Tibial artery (tissue), 4 donors: ENCODE results near the gene FAM3D.
A peak's percentile ranks its signal among the peaks of the same experiment; 100 is the strongest.

Experiments used
- DNase-seq, 2 donors: peaks; one replicate each; pipeline ENCODE4 v3.0.0-alpha.2; 2019
- H3K27ac ChIP-seq, 2 donors: fragments of 200-600 bp; sonication (generic) in 1 of 2; 1 replicate in 1 of 2; 2 replicates in 1 of 2; pipeline ENCODE4 v1.5.1; 2018 to 2019; ENCODE audit warnings: mild to moderate bottlenecking in 1 of 2
- H3K27me3 ChIP-seq, 2 donors: fragments of 200-600 bp; sonication (generic) in 1 of 2; one replicate each; pipeline versions ENCODE4 v1.5.1 to v1.6.0; 2016 to 2019
- H3K36me3 ChIP-seq, 3 donors: fragments of 200-600 bp; sonication (generic) in 2 of 3; one replicate each; pipeline ENCODE4 v1.5.1; 2016 to 2019; ENCODE audit warnings: mild to moderate bottlenecking in 2 of 3
- H3K4me1 ChIP-seq, 4 donors: fragments of 200-600 bp; sonication (generic) in 2 of 4; 1 replicate in 3 of 4; 2 replicates in 1 of 4; pipeline ENCODE4 v1.5.1; 2016 to 2019
- H3K4me3 ChIP-seq, 2 donors: fragments of 200-600 bp; sonication (generic) in 1 of 2; 1 replicate in 1 of 2; 2 replicates in 1 of 2; pipeline ENCODE4 v1.5.1; 2018 to 2019; ENCODE audit warnings: mild to moderate bottlenecking in 2 of 2
- H3K9me3 ChIP-seq, 3 donors: fragments of 200-600 bp; sonication (generic) in 1 of 3; one replicate each; pipeline ENCODE4 v1.5.1; 2016 to 2019
- intact Hi-C: fragments of 100-400 bp; cut with DNase I; formaldehyde crosslinking; loops from one replicate; pipeline ENCODE4 v1.15.0; 2023; ENCODE audit warnings: low total_unique reads
- TF ChIP-seq, protein P1 (sequence below), 2 experiments: fragments of 200-600 bp in 1 of 2; fragments of 450-650 bp in 1 of 2; IDR thresholded peaks; one replicate each; pipeline ENCODE4 v1.5.1; 2017 to 2019; ENCODE audit warnings: antibody characterized with exemption in 2 of 2, mild to moderate bottlenecking in 1 of 2, moderate library complexity in 1 of 2

FAM3D gene

DNA sequence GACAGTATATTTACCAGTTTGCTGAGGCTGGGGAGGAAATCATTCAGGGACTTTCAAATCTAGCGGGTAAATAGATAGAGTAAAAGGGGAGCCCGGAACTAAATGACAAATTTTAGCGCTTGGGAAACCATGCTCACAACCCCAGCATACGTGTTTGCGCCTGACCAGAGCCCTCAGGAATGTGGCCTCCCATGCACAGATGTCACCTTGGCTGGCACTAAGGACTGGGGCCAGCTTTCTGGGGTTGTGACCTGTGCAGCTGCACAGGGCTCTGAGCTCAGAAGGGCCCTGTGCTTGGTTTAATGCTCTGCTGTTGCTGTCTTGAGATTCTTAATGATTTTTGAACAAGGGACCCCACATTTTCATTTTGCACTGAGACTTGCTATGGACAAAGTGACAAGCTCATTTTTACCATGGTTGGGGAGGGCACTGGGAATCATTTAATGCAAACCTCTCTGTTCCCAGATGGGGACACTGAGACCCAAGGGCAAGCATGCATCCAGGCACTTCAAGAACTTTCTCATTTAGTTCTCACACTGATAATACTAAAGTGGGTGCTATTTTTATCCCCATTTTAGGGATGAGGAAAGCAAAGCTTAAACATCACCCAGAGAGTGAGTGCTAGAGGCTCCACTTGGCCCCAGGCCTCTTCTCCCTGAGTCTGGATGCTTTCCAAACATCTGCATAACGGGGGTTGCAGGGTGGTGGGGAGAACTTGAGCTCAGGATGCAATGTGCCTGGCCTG lies 45.3 kb downstream of the FAM3D start:
- TF ChIP-seq, protein P1, sequence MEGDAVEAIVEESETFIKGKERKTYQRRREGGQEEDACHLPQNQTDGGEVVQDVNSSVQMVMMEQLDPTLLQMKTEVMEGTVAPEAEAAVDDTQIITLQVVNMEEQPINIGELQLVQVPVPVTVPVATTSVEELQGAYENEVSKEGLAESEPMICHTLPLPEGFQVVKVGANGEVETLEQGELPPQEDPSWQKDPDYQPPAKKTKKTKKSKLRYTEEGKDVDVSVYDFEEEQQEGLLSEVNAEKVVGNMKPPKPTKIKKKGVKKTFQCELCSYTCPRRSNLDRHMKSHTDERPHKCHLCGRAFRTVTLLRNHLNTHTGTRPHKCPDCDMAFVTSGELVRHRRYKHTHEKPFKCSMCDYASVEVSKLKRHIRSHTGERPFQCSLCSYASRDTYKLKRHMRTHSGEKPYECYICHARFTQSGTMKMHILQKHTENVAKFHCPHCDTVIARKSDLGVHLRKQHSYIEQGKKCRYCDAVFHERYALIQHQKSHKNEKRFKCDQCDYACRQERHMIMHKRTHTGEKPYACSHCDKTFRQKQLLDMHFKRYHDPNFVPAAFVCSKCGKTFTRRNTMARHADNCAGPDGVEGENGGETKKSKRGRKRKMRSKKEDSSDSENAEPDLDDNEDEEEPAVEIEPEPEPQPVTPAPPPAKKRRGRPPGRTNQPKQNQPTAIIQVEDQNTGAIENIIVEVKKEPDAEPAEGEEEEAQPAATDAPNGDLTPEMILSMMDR (IDR thresholded peaks at IDR 0.05): no peak
- Histone ChIP-seq H3K9me3 (no peaks in the 10 kb centered on the region), H3K27me3 (peaks cover 0 to 4% of the 10 kb centered on the region in 2 donors), H3K4me1 (peaks cover 0 to 5% (median 0%) of the 10 kb centered on the region in 4 donors), H3K4me3 (no peak overlapping the region), H3K36me3 (no peaks in the 10 kb centered on the region), H3K27ac (no peak overlapping the region)
- no peak for DNase-seq
- intact Hi-C loops: no loop called here

- Histone ChIP-seq H3K27me3 (peaks cover 0 to 4% of the 10 kb centered on the region in 2 donors), H3K36me3 (no peaks in the 10 kb centered on the region), H3K27ac (no peak overlapping the region), H3K4me1 (peaks cover 0 to 3% (median 0%) of the 10 kb centered on the region in 4 donors), H3K4me3 (no peak overlapping the region), H3K9me3 (no peaks in the 10 kb centered on the region)
- intact Hi-C loops: no loop called here
- TF ChIP-seq, protein P1 (IDR thresholded peaks at IDR 0.05): no peak
- no peak for DNase-seq
Measured at GRCh38 chr3:58620421-58620820, 46.2 kb downstream of the FAM3D start.

DNA sequence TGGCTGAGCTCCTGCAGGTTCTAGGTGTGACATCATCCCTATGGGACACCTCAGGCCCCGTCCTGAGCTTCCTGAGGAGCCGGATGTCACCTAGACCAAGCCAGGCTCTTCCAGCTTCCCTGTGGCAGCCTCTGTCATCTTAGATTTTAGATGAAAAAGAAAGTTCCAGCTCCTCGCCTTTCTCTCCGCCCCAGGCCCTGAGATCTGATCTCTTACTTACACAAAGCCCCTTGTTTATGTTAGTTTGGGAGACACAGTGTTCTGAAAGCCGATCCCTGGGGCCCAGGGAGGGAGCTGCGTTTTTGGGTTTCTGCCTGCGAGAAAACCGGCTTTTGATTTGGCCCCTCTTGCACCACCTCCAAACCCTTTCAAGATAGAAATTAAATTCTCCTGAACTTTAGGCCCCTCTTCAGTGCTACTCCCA lies 49.2 kb downstream of the FAM3D start:
- H3K27ac ChIP-seq: no peak overlapping the region
- intact Hi-C loops: no loop called here
- no peaks in the 10 kb centered on the region for H3K27me3 ChIP-seq
- no peaks in the 10 kb centered on the region for H3K9me3 ChIP-seq
- H3K4me1 ChIP-seq: no peaks in the 10 kb centered on the region
- peak in 1 of 2 donors; percentile 57 for DNase-seq
- H3K4me3 ChIP-seq: no peak overlapping the region
- no peaks in the 10 kb centered on the region for H3K36me3 ChIP-seq
- TF ChIP-seq, protein P1 (IDR thresholded peaks at IDR 0.05): no peak

- no peaks in the 10 kb centered on the region for H3K9me3 ChIP-seq
- H3K36me3 ChIP-seq: no peaks in the 10 kb centered on the region
- no peak for DNase-seq
- H3K4me3 ChIP-seq: no peak overlapping the region
- H3K27me3 ChIP-seq: no peaks in the 10 kb centered on the region
- TF ChIP-seq, protein P1 (IDR thresholded peaks at IDR 0.05): no peak
- H3K27ac ChIP-seq: no peak overlapping the region
- intact Hi-C loops: no loop called here
- H3K4me1 ChIP-seq: no peaks in the 10 kb centered on the region
Measured at GRCh38 chr3:58613236-58614132, 53.1 kb downstream of the FAM3D start.

- intact Hi-C loops: no loop called here
- Histone ChIP-seq H3K27ac (no peak overlapping the region), H3K4me1 (no peaks in the 10 kb centered on the region), H3K4me3 (no peak overlapping the region), H3K36me3 (no peaks in the 10 kb centered on the region), H3K27me3 (no peaks in the 10 kb centered on the region), H3K9me3 (no peaks in the 10 kb centered on the region)
- TF ChIP-seq, protein P1 (IDR thresholded peaks at IDR 0.05): no peak
- no peak for DNase-seq
Measured at GRCh38 chr3:58612830-58613229, 53.7 kb downstream of the FAM3D start.
